Lung (tissue), 12 donors: ENCODE data around the gene KRTAP12-3. TPM values are rescaled to one million over a fixed set of nuclear protein-coding genes. Genes with fewer than 3 reads are reported as not detected.
A peak's percentile ranks its signal among the peaks of the same experiment; 100 is the strongest.
"Not testable (repeated sequence)": the region's sequence is repeated elsewhere in the genome, so short reads cannot be mapped to it uniquely, and the experiment has no call there.

Experiments
- ATAC-seq: fragments of 200-7000 bp; cut with Tn5 transposase; one replicate; pipeline ENCODE4 v1.9.1; 2020; ENCODE audit warnings: moderate number of reproducible peaks; ENCODE audit not compliant: insufficient read depth, low FRiP score
- DNase-seq, 3 donors: peaks; one replicate each; pipeline ENCODE4 v3.0.0-alpha.2; 2013 to 2017
- H3K27ac ChIP-seq, 2 donors: one replicate each; pipeline ENCODE4 v1.5.1; 2013; ENCODE audit warnings: mild to moderate bottlenecking in 2 of 2, moderate library complexity in 2 of 2, control low read depth in 1 of 2, inconsistent platforms in 1 of 2, low read depth in 1 of 2, low read length in 1 of 2
- H3K27me3 ChIP-seq, 3 donors: one replicate each; pipeline ENCODE4 v1.5.1; 2013; ENCODE audit warnings: low read length in 2 of 3; ENCODE audit not compliant: control insufficient read depth in 3 of 3, insufficient read depth in 3 of 3
- H3K36me3 ChIP-seq, 4 donors: one replicate each; pipeline ENCODE4 v1.5.1; 2013; ENCODE audit warnings: low read length in 4 of 4, mild to moderate bottlenecking in 1 of 4, moderate library complexity in 1 of 4; ENCODE audit not compliant: control insufficient read depth in 4 of 4, insufficient read depth in 4 of 4
- H3K4me1 ChIP-seq, 5 donors: one replicate each; pipeline ENCODE4 v1.5.1; 2013; ENCODE audit warnings: low read length in 5 of 5, mild to moderate bottlenecking in 2 of 5, moderate library complexity in 1 of 5; ENCODE audit not compliant: control insufficient read depth in 5 of 5, insufficient read depth in 5 of 5
- H3K4me3 ChIP-seq: one replicate; pipeline ENCODE4 v1.5.1; 2013; ENCODE audit warnings: mild to moderate bottlenecking, control low read depth, moderate library complexity
- H3K9ac ChIP-seq, 2 donors: one replicate each; pipeline ENCODE4 v1.5.1; 2013; ENCODE audit warnings: low read length in 2 of 2, control low read depth in 1 of 2; ENCODE audit not compliant: insufficient read depth in 1 of 2
- H3K9me3 ChIP-seq, 4 donors: one replicate each; pipeline ENCODE4 v1.5.1; 2013; ENCODE audit warnings: low read length in 3 of 4, mild to moderate bottlenecking in 1 of 4, moderate library complexity in 1 of 4; ENCODE audit not compliant: control insufficient read depth in 4 of 4, insufficient read depth in 3 of 4
- CTCF ChIP-seq: IDR thresholded peaks from 2 replicates; pipeline ENCODE4 v1.5.1; 2012; ENCODE audit warnings: mild to moderate bottlenecking; ENCODE audit errors: control extremely low read depth, extremely low read depth
- WGBS, 2 donors: extraction: QIAGEN DNeasy Blood & Tissue Kit; methylation state at CpG; one replicate each; pipeline ENCODE4 v1.1.7; 2013; 5-methylcytosine and 5-hydroxymethylcytosine counted together
- polyA plus RNA-seq, 2 donors: library from polyadenylated mRNA; stranded (reverse); fragments of 200-250 nt; gene quantifications; one replicate each; pipeline ENCODE4 v1.2.1, GENCODE V29; 2013
- total RNA-seq, 2 donors: library from RNA; depleted of rRNA in 1 of 2; stranded (reverse); fragments of >200 nt in 1 of 2; gene quantifications; one replicate each; pipeline ENCODE4 v1.2.1, GENCODE V29; 2014 to 2021
- donor health status: control.
- donor health status: control.
- donor health status: Bipolar disorder and iron deficiency.
- donor health status: healthy.
- donor health status: DM: yes; HTN: yes; CAD: no.

Gene KRTAP12-3
- total and polyA plus RNA-seq, 4 donors, result not detected

GRCh38 chr21:44636209-44637017 is 21.3 kb upstream of the KRTAP12-3 start:
- H3K9me3 ChIP-seq, result peaks cover 0 to 11% (median 5%) of the 10 kb centered on the region in 4 donors
- TF ChIP-seq CTCF, result no peak
- no peak overlapping the region for H3K9ac ChIP-seq
- H3K36me3 ChIP-seq, result no peaks in the 10 kb centered on the region
- DNase-seq (no peak), ATAC-seq (no peak)
- no peak overlapping the region for H3K4me3 ChIP-seq
- no peak overlapping the region for H3K27ac ChIP-seq
- 82 to 86% methylated on average over 15 of the region's 15 CpGs for WGBS, 2 donors
- H3K27me3 ChIP-seq, result peaks cover 0 to 3% (median 0%) of the 10 kb centered on the region in 3 donors
- H3K4me1 ChIP-seq, result peaks cover 0 to 5% (median 0%) of the 10 kb centered on the region in 5 donors

- H3K27ac ChIP-seq, result no peak within 1 kb of the TSS
- ATAC-seq (no peak), DNase-seq (peak in 1 of 3 donors; percentile 29)
- peaks cover 0 to 3% (median 0%) of the 10 kb centered on the region in 3 donors for H3K27me3 ChIP-seq
- WGBS, 2 donors, result 59 to 64% methylated on average over 18 to 21 of the region's 21 CpGs
- no peak within 1 kb of the TSS for H3K4me3 ChIP-seq
- H3K9me3 ChIP-seq, result peaks cover 0 to 11% (median 3%) of the 10 kb centered on the region in 4 donors
- H3K4me1 ChIP-seq, result peaks cover 0 to 5% (median 0%) of the 10 kb centered on the region in 5 donors
- no peaks in the 10 kb centered on the region for H3K36me3 ChIP-seq
- TF ChIP-seq CTCF, result no peak
- no peak within 1 kb of the TSS for H3K9ac ChIP-seq
Observed at GRCh38 chr21:44637018-44637850, 20.5 kb upstream of the KRTAP12-3 start, which contains the start of gene KRTAP10-10. Gene KRTAP10-10 (plus strand): TSS chr21:44637356. CDS start chr21:44637418, 62 bp downstream.

GRCh38 chr21:44637851-44638348 is 19.8 kb upstream of the KRTAP12-3 start:
- H3K4me3 ChIP-seq, H3K36me3 ChIP-seq, H3K27ac ChIP-seq, H3K4me1 ChIP-seq, ATAC-seq, H3K9ac ChIP-seq, DNase-seq, H3K27me3 ChIP-seq: not testable (repeated sequence)
- peaks cover 0 to 11% (median 3%) of the 10 kb centered on the region in 4 donors for H3K9me3 ChIP-seq
- 59 to 67% methylated on average over 11 of the region's 12 CpGs for WGBS, 2 donors

- H3K4me3 ChIP-seq, H3K9ac ChIP-seq, ATAC-seq, H3K27ac ChIP-seq, H3K27me3 ChIP-seq, H3K36me3 ChIP-seq, H3K4me1 ChIP-seq, DNase-seq: not testable (repeated sequence)
- peaks cover 0 to 13% (median 3%) of the 10 kb centered on the region in 4 donors for H3K9me3 ChIP-seq
- WGBS, 2 donors, result 79 to 83% methylated on average over 20 to 21 of the region's 21 CpGs
Observed at GRCh38 chr21:44638506-44639330, 19.0 kb upstream of the KRTAP12-3 start.
